Uterus (tissue), 2 donors: ENCODE data around the gene MFSD8.
"Not testable (repeated sequence)": the region's sequence is repeated elsewhere in the genome, so short reads cannot be mapped to it uniquely, and the experiment has no call there.

Experiments
- CTCF ChIP-seq, 4 experiments: fragments of 200-600 bp in 2 of 4; fragments of 450-650 bp in 2 of 4; sonication (generic) in 2 of 4; IDR thresholded peaks; one replicate each; pipeline ENCODE4 v1.5.1; 2016 to 2019; ENCODE audit warnings: antibody characterized with exemption in 4 of 4, mild to moderate bottlenecking in 2 of 4, moderate library complexity in 1 of 4
- POLR2A ChIP-seq, 2 donors: fragments of 450-650 bp; IDR thresholded peaks; one replicate each; pipeline ENCODE4 v1.6.1; 2016; ENCODE audit warnings: antibody characterized with exemption in 2 of 2, mild to moderate bottlenecking in 1 of 2, moderate library complexity in 1 of 2

GRCh38 chr4:127963633-127964398 is 1.2 kb downstream of the MFSD8 start:
- not testable (repeated sequence) for TF ChIP-seq CTCF, POLR2A (IDR thresholded peaks at IDR 0.05)
